Upper lobe of left lung (tissue), 6 donors: Measurements from ENCODE around the gene POMGNT1. TPM values are rescaled to one million over a fixed set of nuclear protein-coding genes. Genes with fewer than 3 reads are reported as not detected.

Source experiments
- ATAC-seq, 2 donors: fragments of 200-7000 bp; cut with Tn5 transposase; one replicate each; pipeline ENCODE4 v1.9.1; 2022; ENCODE audit warnings: mild to moderate bottlenecking in 2 of 2, moderate library complexity in 2 of 2; ENCODE audit not compliant: low FRiP score in 2 of 2
- DNase-seq, 2 donors: peaks; one replicate each; pipeline ENCODE4 v3.0.0-alpha.2; 2019 to 2020
- H3K27ac ChIP-seq, 4 donors: fragments of 200-600 bp; sonication (generic); one replicate each; pipeline ENCODE4 v1.5.1; 2016 to 2019
- H3K27me3 ChIP-seq, 4 donors: fragments of 200-600 bp; sonication (generic); one replicate each; pipeline ENCODE4 v1.5.1; 2017 to 2019
- H3K36me3 ChIP-seq, 4 donors: fragments of 200-600 bp; sonication (generic); one replicate each; pipeline ENCODE4 v1.5.1; 2016 to 2019
- H3K4me1 ChIP-seq, 4 donors: fragments of 200-600 bp; sonication (generic); one replicate each; pipeline ENCODE4 v1.5.1; 2018 to 2019
- H3K4me3 ChIP-seq, 4 donors: fragments of 200-600 bp; sonication (generic); one replicate each; pipeline ENCODE4 v1.5.1; 2017 to 2019; ENCODE audit warnings: mild to moderate bottlenecking in 2 of 4, moderate library complexity in 1 of 4
- H3K9me3 ChIP-seq, 4 donors: fragments of 200-600 bp; sonication (generic); one replicate each; pipeline ENCODE4 v1.5.1; 2018 to 2019
- EP300 ChIP-seq, 4 donors: sonication (generic); formaldehyde crosslinking; IDR thresholded peaks; one replicate each; pipeline ENCODE4 v1.5.1; 2017; ENCODE audit warnings: antibody characterized with exemption in 4 of 4, control low read depth in 2 of 4
- POLR2A ChIP-seq, 4 donors: fragments of 450-650 bp; IDR thresholded peaks; one replicate each; pipeline ENCODE4 v1.5.1; 2016 to 2017; ENCODE audit warnings: antibody characterized with exemption in 4 of 4, mild to moderate bottlenecking in 2 of 4
- POLR2AphosphoS5 ChIP-seq, 2 donors: sonication (generic); formaldehyde crosslinking; IDR thresholded peaks; one replicate each; pipeline ENCODE4 v1.5.1; 2017; ENCODE audit warnings: antibody characterized with exemption in 2 of 2
- WGBS, 2 donors: methylation state at CpG; one replicate each; pipeline ENCODE4 v1.1.5; 2017 to 2018; 5-methylcytosine and 5-hydroxymethylcytosine counted together
- total RNA-seq, 6 donors: library from RNA; depleted of rRNA in 4 of 6; stranded (reverse); fragments of >200 nt in 4 of 6; gene quantifications; one replicate each; pipeline versions ENCODE4 v1.1.0 to v1.2.1, GENCODE V29; 2016 to 2021
- TF ChIP-seq, protein P1 (sequence below), 6 experiments: fragments of 450-650 bp in 4 of 6; fragments of 200-600 bp in 2 of 6; sonication (generic) in 2 of 6; IDR thresholded peaks; one replicate each; pipeline ENCODE4 v1.5.1; 2016 to 2019; ENCODE audit warnings: antibody characterized with exemption in 6 of 6
- donor health status: DM: no; HTN: no; CAD: no; lungs with moderate emphysema.
- donor health status: DM: no; HTN: yes; CAD: no; lungs with severe emphysema.

Gene POMGNT1
- total RNA-seq, 6 donors from 2014 or later = 37.7 to 66.7 (median 47.5) TPM

DNA sequence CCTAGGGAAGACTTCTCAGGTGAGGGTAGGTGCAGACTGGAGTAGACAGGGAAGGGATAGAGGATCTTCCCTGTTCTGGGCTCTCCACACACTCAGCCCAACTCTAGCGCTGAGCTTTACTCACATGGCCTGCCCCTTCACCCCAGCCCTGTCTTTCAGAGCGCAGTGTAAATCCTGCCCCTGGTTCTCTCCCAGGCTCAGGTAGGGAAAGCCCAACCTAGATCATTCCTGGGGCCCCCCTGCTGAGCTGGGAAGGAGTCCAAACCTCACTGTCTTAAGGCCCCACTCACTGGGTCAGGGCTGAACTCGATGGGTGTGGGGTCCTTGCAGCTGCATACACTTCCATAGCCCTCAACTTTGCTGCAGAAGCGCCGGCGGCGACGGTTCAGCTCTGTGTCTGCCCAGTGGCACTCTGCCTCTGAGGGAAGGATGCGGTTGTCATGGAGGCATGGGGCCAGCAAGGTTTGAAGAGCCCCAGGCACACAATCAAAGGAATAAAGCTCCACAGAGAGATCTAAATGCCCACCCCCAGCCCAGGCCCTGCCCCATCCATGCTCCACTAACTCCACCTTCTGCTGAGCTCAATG, 4.2 kb downstream of the POMGNT1 start:
- no peak for ATAC-seq
- no peaks in the 10 kb centered on the region for H3K9me3 ChIP-seq
- H3K27me3 ChIP-seq = no peaks in the 10 kb centered on the region
- TF ChIP-seq EP300 (IDR thresholded peaks at IDR 0.05) (no peak), POLR2A (IDR thresholded peaks at IDR 0.05) (no peak), POLR2AphosphoS5 (IDR thresholded peaks at IDR 0.05) (no peak)
- TF ChIP-seq, protein P1, sequence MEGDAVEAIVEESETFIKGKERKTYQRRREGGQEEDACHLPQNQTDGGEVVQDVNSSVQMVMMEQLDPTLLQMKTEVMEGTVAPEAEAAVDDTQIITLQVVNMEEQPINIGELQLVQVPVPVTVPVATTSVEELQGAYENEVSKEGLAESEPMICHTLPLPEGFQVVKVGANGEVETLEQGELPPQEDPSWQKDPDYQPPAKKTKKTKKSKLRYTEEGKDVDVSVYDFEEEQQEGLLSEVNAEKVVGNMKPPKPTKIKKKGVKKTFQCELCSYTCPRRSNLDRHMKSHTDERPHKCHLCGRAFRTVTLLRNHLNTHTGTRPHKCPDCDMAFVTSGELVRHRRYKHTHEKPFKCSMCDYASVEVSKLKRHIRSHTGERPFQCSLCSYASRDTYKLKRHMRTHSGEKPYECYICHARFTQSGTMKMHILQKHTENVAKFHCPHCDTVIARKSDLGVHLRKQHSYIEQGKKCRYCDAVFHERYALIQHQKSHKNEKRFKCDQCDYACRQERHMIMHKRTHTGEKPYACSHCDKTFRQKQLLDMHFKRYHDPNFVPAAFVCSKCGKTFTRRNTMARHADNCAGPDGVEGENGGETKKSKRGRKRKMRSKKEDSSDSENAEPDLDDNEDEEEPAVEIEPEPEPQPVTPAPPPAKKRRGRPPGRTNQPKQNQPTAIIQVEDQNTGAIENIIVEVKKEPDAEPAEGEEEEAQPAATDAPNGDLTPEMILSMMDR (IDR thresholded peaks at IDR 0.05) = no peak
- H3K27ac ChIP-seq = no peak overlapping the region
- H3K4me3 ChIP-seq = no peak overlapping the region
- peaks cover 5 to 63% (median 44%) of the 10 kb centered on the region in 4 donors for H3K36me3 ChIP-seq
- DNase-seq = peak in 1 of 2 donors; percentile 59
- WGBS, 2 donors = 93 to 100% methylated on average over 7 to 9 of the region's 9 CpGs
- peaks cover 15 to 29% (median 22%) of the 10 kb centered on the region in 4 donors for H3K4me1 ChIP-seq

DNA sequence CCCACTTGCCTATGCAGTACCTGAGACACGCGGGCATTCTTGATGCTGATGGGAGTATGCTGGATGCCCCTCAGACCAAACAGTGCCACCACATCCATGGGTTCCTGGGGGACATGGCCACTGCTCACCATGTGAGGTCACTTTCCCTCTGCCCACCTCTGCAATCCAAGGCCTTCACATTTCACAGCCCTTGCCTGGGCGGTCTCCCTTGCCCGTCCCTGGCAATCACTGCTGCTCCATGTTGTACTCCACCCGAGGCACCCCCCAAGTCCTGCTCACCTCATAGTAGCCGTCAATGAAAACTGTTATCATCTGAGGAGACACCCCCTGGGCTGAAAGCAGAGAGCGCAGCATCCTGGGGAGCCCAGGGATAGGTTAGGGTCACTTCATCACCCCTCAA, 4.9 kb downstream of the POMGNT1 start:
- Histone ChIP-seq H3K9me3 (no peaks in the 10 kb centered on the region), H3K27me3 (no peaks in the 10 kb centered on the region), H3K27ac (no peak overlapping the region), H3K4me3 (no peak overlapping the region), H3K36me3 (peaks cover 5 to 63% (median 45%) of the 10 kb centered on the region in 4 donors), H3K4me1 (peaks cover 13 to 30% (median 23%) of the 10 kb centered on the region in 4 donors)
- no peak for DNase-seq
- TF ChIP-seq POLR2A (IDR thresholded peaks at IDR 0.05) = no peak
- TF ChIP-seq EP300 (IDR thresholded peaks at IDR 0.05) = no peak
- no peak for TF ChIP-seq POLR2AphosphoS5 (IDR thresholded peaks at IDR 0.05)
- TF ChIP-seq, protein P1 (IDR thresholded peaks at IDR 0.05) = no peak
- no peak for ATAC-seq
- WGBS, 2 donors = 94 to 98% methylated on average over 5 to 7 of the region's 7 CpGs

DNA sequence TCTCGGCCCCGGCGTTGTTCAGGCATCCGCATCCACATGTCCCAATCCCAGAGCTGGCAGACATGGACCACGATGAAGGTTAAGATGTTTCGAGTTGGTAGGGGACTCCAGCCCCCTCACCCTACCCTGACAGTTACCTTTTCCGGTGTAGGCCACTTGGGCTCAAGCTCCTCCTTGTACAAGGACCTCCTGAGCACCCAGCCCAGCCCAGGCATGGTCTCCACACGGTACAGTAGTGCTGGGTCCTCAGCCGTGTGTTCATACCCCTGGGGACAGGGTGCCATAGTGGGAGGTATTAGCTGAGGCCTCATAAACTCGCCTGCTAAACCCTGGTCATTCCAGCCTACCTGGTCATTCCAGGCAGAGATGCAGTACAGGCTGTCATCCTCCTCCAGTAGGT, 6.1 kb downstream of the POMGNT1 start:
- no peaks in the 10 kb centered on the region for H3K9me3 ChIP-seq
- ATAC-seq (no peak), DNase-seq (no peak)
- WGBS, 2 donors = 94 to 95% methylated on average over 9 to 10 of the region's 10 CpGs
- peaks cover 5 to 63% (median 45%) of the 10 kb centered on the region in 4 donors for H3K36me3 ChIP-seq
- H3K4me3 ChIP-seq = no peak overlapping the region
- H3K27ac ChIP-seq = no peak overlapping the region
- peaks cover 5 to 31% (median 22%) of the 10 kb centered on the region in 4 donors for H3K4me1 ChIP-seq
- H3K27me3 ChIP-seq = no peaks in the 10 kb centered on the region
- TF ChIP-seq, protein P1 (IDR thresholded peaks at IDR 0.05) = no peak
- no peak for TF ChIP-seq POLR2A (IDR thresholded peaks at IDR 0.05)
- no peak for TF ChIP-seq POLR2AphosphoS5 (IDR thresholded peaks at IDR 0.05)
- TF ChIP-seq EP300 (IDR thresholded peaks at IDR 0.05) = no peak

DNA sequence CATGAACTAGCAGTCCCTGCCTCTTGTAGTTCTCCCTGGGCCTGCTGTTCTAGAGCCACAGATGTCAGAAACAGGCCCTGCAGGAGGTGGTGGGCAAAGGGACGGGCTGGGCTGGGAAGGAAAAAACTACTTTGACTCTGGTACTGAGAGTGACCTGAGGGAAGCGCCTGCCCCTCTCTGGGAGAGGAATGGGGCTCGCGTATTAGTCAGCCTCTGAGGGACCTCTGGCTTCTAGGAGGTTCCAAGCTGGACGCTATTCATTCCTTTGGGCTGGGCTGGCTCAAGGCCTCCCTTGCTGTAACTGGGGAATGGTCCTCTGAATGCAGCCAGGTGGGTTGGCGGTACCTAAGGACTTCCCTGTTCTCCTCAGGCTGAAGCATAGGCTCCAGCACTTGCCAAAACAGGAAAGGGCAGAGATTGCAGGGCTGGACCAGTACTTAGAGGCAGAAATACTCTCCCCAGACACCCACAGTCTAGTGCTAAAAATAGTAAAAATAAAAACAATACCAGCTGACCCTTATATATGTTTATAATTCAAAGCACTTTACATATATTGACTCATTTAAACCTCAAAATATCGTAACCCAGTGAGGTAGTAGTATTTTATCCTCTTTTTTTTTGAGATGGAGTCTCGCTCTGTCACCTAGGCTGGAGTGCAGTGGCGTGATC, 7.1 kb downstream of the POMGNT1 start:
- WGBS, 2 donors = 93 to 94% methylated on average over 9 of the region's 9 CpGs
- H3K27ac ChIP-seq = peak overlapping the region in 1 of 4 donors; percentile 32

More for the DNA sequence above, 7.1 kb downstream of the POMGNT1 start:
- Histone ChIP-seq H3K9me3 (no peaks in the 10 kb centered on the region), H3K4me1 (peaks cover 3 to 33% (median 17%) of the 10 kb centered on the region in 4 donors), H3K4me3 (no peak overlapping the region), H3K27me3 (no peaks in the 10 kb centered on the region), H3K36me3 (peaks cover 5 to 57% (median 42%) of the 10 kb centered on the region in 4 donors)
- ATAC-seq (no peak), DNase-seq (no peak)
- TF ChIP-seq EP300 (IDR thresholded peaks at IDR 0.05) (no peak), POLR2AphosphoS5 (IDR thresholded peaks at IDR 0.05) (no peak), POLR2A (IDR thresholded peaks at IDR 0.05) (no peak)
- TF ChIP-seq, protein P1 (IDR thresholded peaks at IDR 0.05) = no peak
